Activated naive CD4-positive, alpha-beta T cell (primary cell): ENCODE results near the gene PXYLP1.

Source experiments
- DNase-seq, 4 experiments: peaks; one replicate each; lab custom pipeline; 2025; lab: John Stamatoyannopoulos, UW

PXYLP1 gene

DNA sequence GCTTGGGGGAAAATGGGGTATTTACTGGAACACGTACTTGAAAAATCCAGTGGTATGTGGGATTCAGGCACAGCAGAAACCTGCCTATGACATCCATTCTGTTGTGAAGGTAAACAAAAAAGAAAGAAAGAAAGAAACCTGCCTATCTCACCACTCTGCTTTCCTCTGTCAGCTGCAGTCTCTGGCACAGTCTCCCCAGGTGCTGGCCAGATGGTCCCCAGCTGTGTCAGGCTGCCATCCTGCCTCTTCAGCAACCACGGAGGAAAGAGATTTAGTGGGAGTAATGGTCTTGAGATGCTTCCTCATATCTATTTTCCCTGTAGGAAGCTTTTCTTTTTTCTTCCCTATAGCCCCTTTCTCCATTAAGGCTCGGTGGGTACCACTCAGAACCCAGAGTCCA lies 2.5 kb upstream of the PXYLP1 start:
- no peak for DNase-seq

GRCh38 chr3:141230293-141230692 lies 1.3 kb upstream of the PXYLP1 start:
- no peak for DNase-seq

DNA sequence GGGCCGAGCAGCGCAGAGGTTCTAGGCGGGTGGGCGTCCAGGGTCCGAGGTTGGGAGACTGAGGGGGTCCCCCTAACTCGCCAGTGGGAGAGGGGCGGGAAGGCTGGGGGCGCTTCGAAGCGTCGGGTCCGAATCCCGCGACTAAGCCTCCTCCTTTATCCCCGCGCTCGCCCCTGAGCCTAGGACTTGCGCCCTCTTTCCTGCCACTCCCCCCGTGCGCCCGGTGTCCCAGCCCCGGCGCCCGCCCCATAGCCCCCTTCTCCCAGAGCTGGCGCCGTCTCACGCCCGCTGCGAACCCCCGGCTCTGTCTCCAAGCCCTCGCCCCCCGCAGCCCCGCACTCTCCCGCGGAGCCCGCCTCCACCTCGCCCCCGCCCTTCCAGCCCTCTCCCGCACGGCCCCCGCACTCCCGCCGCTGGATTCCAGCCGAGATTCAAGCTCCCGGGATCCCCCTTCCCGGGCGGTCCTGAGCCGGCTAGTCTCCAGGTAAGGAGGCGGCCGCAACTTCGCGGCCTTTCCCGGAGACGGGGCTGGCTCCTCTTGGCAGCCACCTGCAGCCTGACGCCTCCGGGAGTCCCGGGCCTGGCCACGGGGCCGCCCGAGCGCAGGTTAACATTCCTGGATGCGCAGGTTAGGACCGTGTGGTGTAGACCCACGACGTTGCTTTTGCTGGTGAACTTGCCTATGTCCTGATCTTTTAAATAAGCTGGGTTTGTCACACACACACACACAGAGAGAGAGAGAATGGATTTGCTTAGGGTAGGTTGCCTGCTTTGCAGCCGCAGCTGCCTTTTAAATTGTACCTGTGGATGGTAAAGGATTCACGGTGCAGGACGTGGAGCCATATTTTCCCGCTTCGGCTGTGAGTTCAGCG lies 563 bp downstream of the PXYLP1 start:
- DNase-seq: peak in 1 of 4 experiments; percentile 13

GRCh38 chr3:141233457-141234161 lies 2.0 kb downstream of the PXYLP1 start:
- no peak for DNase-seq

DNA sequence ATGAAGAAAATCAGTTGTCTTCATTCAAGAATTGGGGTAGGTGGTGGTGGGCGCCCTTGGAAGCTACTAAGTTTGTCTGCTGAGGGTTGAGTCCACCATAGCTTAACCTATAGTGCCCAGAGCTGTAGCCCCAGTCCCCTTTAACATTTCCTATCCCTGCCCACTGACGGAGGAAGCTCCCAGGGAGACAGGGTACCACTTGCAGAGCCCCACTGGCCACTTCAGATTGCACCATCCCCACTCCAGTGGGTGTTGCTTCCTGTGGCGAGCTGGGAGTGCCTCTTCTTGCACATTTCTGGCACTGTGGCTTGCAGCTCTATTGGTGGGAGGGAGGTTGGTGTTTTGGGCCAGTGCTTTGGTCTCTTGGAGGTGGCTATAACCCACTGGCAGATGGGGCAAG lies 2.7 kb downstream of the PXYLP1 start:
- DNase-seq: no peak

- DNase-seq: no peak
These were observed 4.1 kb downstream of the PXYLP1 start for GRCh38 chr3:141235661-141236171.

DNA sequence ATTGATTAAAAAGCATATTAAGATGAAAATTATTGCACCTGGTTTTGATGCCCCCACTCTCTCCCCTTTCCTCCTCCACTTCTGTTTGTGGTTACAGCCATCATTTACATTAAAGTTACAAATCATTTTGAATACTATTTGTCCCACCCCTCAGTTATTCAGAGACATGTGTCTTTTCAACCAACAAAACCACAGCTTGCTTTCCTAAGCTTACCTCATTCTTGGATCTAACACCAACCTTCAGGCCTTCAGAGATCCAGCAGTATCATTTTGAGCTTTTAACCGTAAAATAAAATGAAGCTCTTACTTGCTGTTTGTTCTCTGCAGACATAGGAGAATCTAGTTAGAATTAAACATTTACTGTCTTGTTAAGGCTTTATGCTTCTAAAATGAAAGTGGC lies 4.7 kb downstream of the PXYLP1 start:
- DNase-seq: no peak

- DNase-seq: no peak
These were observed 6.3 kb downstream of the PXYLP1 start for GRCh38 chr3:141237701-141238521.

DNA sequence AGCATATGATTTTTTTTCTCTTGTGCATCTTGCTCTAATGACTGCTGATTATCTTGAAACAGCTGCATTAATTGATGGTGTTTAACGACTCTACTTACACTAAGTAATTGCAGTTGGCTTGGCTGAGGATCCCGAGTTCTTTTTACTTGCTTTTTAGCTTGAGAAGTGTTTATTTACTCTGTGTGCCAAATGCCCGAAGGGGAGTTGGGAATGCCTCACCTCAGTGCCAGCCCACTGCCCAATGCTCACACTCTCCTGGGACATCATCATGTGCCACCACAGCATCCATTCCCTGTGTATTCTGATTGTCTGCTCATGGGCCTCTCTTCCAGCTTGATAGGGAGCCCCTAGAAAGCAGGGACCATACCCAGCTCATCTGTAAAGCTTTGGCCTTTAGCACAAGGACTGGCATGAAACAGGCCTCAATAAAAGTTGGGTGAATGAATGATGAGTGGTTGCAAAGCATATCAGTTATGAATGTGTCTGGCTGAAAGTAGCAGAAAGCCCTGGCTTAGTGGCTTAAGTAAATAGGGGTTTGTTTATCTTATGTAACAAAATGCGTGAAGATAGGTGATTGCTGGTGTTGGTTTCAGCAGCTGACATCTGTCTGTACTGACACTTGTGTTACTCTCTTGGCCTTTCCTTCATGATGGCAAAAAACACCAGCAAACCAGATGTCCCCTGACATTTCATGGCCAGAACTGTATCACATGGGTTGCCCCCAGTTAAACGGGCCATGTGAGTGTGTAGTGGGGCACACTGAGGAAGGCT lies 8.1 kb downstream of the PXYLP1 start:
- no peak for DNase-seq

DNA sequence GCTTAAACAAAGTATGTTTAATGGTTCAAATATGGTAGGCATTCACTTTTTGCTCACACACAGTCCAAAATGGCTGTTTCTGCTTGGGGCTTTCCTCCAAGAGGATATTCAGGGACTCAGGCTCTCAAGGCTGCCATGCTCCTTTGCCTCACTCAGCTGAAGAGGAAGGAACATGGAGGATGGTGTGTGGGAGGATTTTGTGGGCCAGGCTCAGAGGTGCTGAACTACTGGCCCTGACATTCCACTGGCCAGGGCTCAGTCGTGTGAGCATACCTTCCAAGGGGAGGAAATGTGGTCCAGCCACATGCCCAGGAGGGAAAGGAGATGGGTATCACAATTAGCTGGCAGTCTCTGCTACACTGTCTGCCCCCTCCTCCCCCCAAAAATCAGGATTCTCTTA lies 8.7 kb downstream of the PXYLP1 start:
- DNase-seq: no peak

DNA sequence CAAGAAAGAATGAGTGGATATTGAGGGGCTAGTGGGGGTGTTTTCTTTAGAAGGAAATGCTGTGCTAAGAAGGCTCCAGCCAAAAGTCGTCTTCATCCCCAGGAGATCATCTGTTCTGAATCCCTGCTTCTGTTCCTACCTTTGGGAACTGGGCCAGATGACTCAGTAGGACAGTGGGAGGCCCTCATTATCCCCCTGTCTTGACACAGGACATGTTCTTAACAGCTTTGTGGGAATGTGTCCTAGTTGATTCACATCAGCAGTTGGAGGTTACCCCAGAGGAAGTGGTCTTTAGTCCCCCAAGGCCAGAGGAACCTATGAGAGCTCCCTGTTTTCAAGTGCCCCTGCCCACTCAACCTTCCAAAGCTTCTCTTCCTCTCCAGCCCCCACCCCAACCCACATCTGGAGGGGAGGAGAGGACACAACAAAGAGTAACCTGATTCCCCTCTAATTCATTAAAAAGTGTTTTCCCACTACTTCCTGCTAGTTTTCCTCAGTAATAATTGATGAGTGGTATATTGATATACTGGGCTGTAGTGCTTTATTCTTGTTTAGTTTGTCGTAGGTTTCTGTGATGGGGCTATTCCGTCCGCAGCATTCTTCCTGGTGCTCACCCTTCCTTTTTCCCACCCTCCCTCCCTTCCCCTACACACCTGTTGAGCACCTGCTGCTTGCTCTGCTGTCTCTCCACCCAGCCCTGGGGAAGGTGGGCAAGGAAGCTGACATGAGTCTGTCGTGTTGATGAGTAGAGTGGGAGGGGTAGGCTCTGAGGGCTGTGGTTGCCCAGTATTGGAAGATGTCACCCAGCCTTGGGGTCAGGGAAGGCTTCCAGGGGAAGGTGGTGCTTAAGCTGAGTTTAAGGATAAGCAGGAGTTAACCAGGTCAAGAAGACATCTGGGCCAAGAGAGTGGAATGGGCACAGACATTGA lies 9.3 kb downstream of the PXYLP1 start:
- DNase-seq: no peak

- no peak for DNase-seq
These were observed 10.2 kb downstream of the PXYLP1 start for GRCh38 chr3:141241616-141242376.

DNA sequence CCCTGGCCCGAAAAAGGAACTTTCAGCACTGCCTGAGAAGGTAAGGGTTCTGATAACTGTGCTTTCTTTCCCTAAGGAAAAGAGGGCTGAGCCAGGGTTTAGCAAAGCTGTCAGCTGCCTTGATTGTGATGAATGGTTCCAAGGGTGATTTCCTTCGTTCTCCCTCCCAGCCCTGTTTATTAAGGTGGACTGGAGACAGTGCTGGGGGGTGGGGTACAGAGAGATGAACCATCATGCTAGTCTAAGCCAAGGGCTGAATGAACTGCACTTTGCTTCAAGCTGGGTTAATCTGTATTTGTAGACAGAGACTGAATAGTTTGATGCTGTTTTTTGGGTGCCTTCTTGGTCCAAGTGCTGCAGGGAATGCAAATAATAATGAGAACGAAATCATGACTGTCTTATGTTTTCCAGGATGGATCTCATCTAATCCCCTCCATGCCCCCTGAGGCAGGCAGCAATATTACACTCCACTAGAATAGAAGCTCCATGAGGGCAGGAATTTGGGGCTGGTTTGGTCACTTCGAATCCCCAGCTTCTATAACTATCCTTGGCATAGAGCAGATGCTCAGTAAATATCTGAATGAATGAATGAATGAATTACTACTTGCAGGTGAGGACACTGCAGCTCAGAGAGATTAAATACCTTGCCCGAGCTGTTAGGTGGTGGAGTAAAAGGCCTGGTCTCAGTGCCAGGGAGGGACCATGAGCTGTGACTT lies 10.9 kb downstream of the PXYLP1 start:
- no peak for DNase-seq

GRCh38 chr3:141243271-141243707 lies 11.7 kb downstream of the PXYLP1 start:
- DNase-seq: peak in 3 of 4 experiments; percentile 19 to 64 (median 43)

DNA sequence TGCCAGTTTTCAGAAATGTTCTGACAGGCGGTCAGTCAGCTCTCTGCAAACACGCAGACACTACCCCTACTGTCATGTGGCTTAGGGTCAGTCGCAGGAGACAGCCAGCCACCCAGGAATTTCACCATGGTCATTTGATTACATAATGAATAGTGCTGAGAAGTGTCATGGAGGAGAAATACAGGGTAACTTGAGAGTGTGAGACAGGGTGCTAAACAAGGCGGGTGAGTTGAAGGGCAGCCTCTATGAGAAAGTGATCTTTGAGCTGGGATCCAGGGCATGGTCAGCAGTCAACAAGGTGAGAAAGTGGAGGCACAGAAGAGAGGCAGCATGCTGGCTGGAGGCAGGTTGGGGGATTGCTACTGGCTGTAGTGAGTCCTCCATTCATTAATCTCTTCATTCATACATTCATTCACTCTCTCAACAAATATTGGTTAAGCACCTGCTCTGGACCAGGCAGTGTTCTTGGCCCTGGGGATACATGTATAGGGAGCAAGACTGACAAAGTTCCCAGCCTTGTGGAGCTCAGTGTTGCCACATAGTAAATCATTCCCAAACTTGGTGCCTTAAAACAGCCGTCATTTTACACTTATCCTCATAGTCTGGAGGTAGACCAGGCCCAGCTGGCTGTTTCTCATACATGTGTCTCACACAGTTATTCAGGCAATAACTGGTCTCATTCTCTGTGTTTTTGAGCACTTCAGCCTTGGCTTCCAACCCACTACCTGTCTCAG lies 14.8 kb downstream of the PXYLP1 start:
- no peak for DNase-seq

DNA sequence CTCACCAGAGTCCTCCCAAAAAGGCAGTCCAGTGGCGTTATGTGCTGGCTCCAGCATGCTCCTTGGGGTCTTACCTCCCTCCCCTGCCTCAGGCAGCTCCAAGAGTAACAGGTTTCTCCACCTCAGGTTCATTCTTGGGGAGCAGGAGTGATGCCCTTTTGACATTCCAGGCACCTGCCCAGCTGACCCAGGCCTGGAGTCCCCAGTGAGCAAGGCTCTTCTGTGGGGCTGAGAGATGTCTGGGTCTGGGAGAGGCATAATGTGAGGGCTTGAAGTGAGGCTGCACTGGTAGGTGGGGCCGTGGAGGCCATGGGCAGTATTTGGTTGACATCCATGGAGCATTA lies 15.3 kb downstream of the PXYLP1 start:
- no peak for DNase-seq

DNA sequence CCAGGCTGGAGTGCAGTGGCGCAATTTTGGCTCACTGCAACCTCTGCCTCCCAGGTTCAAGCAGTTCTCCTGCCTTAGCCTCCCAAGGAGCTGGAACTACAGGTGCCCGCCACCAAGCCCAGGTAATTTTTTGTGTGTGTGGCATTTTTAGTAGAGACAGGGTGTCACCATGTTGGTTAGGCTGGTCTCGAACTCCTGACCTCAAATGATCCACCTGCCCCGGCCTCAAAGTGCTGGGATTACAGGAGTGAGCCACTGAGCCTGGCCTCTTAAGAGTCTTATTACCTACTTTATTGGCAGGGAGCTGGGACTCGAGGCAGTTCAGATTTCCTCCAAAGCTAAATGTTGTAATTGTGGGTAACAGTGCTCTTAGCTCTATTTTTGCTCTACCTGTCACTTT lies 16.4 kb downstream of the PXYLP1 start:
- DNase-seq: no peak

DNA sequence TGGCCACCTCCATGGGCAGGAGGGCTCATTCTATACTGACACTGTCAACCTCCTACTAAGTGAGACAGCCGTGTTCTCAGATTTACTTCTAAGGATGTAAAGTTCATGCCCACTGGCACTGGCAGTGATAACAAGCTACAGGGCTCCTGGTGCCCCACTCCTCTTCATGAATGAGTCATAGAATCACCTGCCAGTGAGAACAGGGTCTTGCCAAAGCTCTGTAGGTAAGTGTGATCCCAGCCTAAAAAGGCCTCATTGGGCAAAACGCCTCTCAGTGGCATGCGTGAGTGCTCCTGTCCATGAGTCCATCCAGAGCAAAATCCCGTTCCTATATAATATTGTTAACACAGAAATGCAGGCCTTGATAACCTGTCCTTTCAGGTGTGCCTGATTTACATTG lies 17.4 kb downstream of the PXYLP1 start:
- DNase-seq: no peak
